Neutrophil (primary cell): ENCODE data around the gene FOXB1.

Experiments
- H3K27ac ChIP-seq: fragments of 200-600 bp; sonication (generic); 2 replicates; pipeline ENCODE4 v1.5.1; 2016; ENCODE audit warnings: mild to moderate bottlenecking, moderate library complexity
- H3K27me3 ChIP-seq: fragments of 200-600 bp; sonication (generic); 2 replicates; pipeline ENCODE4 v1.6.0; 2016; ENCODE audit warnings: mild to moderate bottlenecking
- H3K36me3 ChIP-seq: fragments of 200-600 bp; sonication (generic); 2 replicates; pipeline ENCODE4 v1.5.1; 2017
- H3K4me1 ChIP-seq, 2 experiments: fragments of 200-600 bp in 1 of 2; sonication (generic) in 1 of 2; 1 replicate in 1 of 2; 2 replicates in 1 of 2; pipeline versions ENCODE4 v1.5.1 to v1.6.1; 2013 to 2016; ENCODE audit warnings: low read depth in 1 of 2, low read length in 1 of 2, mild to moderate bottlenecking in 1 of 2, moderate library complexity in 1 of 2; ENCODE audit not compliant: control insufficient read depth in 1 of 2, insufficient read depth in 1 of 2
- H3K4me3 ChIP-seq, 2 experiments: fragments of 200-600 bp in 1 of 2; sonication (generic) in 1 of 2; 1 replicate in 1 of 2; 2 replicates in 1 of 2; pipeline ENCODE4 v1.5.1; 2013 to 2016; ENCODE audit warnings: low read depth in 1 of 2, low read length in 1 of 2, mild to moderate bottlenecking in 1 of 2, moderate library complexity in 1 of 2
- H3K9me3 ChIP-seq: fragments of 200-600 bp; sonication (generic); 2 replicates; pipeline ENCODE4 v1.5.1; 2016
- CTCF ChIP-seq: fragments of 200-600 bp; sonication (generic); IDR thresholded peaks from 2 replicates; pipeline ENCODE4 v1.5.1; 2016; ENCODE audit warnings: antibody characterized with exemption

FOXB1 gene

DNA sequence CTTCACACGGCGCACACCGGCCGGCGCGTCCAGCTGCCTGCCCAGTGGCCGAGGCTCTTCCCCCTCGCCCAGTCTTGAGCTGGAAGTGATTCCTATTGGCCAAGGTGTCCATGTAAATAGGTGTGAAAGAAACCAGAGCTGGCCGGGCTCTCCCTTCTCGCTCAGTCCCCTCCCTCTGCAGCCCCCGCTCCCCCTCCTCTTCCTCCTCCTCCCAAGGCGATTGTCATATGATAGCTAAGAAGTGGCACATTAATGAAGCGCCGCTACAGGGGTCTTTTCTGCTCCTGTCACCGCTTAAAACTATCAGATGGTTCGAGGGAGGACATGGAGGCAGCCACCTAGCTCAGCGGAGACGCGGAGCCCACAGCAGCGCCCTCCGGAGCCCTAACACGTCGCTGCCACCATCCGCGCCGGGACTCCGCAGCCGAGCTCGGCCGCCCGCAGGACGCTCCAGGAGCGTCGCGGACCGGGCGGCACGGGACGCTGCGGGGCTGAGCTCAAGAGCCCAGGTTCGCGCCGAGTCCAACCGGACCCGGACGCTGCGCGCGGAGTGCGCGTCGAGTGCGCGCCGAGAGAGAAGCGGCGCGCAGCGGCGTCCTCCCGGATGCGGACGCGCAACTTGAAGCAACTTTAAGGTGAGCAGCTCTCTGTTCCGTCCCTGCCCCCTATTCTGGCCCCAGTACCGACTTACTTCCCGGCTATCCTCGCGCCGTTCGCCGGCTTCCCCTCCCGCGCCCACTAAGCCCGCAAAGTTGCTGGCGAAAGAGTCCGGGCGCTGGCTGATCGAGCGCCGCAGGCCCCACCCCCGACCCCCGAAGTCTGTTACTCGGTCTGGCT lies at the start of gene FOXB1:
FOXB1 (plus strand) TSS at position 303 of the 837 bp plus-strand sequence. CDS start 653 bp downstream, outside the sequence.
- Histone ChIP-seq H3K9me3 (no peaks in the 10 kb centered on the region), H3K27ac (no peak within 1 kb of the TSS), H3K27me3 (peaks cover 100% of the 10 kb centered on the region), H3K4me3 (peak within 1 kb of the TSS in 1 of 2 experiments; percentile 46), H3K4me1 (peaks cover 22 to 33% of the 10 kb centered on the region in 2 experiments), H3K36me3 (no peaks in the 10 kb centered on the region)
- TF ChIP-seq CTCF: no peak

- Histone ChIP-seq H3K9me3 (peaks cover 4% of the 10 kb centered on the region), H3K4me1 (no peaks in the 10 kb centered on the region), H3K4me3 (no peak overlapping the region), H3K27ac (no peak overlapping the region), H3K36me3 (no peaks in the 10 kb centered on the region), H3K27me3 (no peaks in the 10 kb centered on the region)
- TF ChIP-seq CTCF: no peak
These were observed 45.8 kb upstream of the FOXB1 start for GRCh38 chr15:59958288-59958687.

DNA sequence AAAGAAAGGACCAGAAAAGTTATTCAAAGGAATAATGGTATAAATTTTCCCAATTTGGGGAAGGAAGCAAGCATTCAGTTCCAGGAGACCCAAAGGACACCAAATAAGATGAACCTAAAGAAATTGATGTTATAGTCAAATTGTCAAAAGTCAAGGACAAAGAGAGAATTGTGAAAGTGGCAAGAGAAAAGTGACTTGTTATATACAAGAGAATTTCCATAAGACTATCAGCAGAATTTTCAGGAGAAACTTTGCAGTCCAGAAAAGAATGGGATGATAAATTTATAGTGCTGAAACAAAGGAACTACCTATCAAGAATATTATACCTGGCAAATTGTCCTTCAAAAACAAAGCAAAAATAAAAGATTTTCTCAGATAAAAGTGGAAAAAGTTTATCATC lies 43.8 kb upstream of the FOXB1 start:
- H3K9me3 ChIP-seq: peaks cover 4% of the 10 kb centered on the region
- TF ChIP-seq CTCF: no peak
- no peaks in the 10 kb centered on the region for H3K4me1 ChIP-seq
- H3K36me3 ChIP-seq: no peaks in the 10 kb centered on the region
- no peak overlapping the region for H3K4me3 ChIP-seq
- no peaks in the 10 kb centered on the region for H3K27me3 ChIP-seq
- no peak overlapping the region for H3K27ac ChIP-seq

DNA sequence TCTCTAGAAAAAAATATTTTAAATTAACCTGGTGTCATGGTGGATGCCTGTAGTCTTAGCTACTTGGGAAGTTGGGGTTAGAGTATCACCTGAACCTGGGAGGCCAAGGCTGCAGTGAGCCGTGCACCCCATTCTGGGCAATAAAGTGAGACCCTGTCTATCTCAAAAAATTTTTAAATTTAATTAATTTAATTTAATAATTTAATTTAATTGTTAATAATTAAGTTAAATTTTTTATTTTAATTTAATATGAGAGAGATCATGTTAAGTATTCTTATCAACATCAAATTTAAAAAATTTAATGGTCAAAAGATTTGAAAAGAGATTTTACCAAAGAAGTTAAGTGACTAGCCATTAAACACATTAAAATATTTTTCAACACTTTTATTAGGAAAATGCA lies 40.8 kb upstream of the FOXB1 start:
- TF ChIP-seq CTCF: no peak
- no peak overlapping the region for H3K27ac ChIP-seq
- no peaks in the 10 kb centered on the region for H3K4me1 ChIP-seq
- H3K36me3 ChIP-seq: no peaks in the 10 kb centered on the region
- H3K27me3 ChIP-seq: no peaks in the 10 kb centered on the region
- no peak overlapping the region for H3K4me3 ChIP-seq
- H3K9me3 ChIP-seq: peaks cover 4% of the 10 kb centered on the region

DNA sequence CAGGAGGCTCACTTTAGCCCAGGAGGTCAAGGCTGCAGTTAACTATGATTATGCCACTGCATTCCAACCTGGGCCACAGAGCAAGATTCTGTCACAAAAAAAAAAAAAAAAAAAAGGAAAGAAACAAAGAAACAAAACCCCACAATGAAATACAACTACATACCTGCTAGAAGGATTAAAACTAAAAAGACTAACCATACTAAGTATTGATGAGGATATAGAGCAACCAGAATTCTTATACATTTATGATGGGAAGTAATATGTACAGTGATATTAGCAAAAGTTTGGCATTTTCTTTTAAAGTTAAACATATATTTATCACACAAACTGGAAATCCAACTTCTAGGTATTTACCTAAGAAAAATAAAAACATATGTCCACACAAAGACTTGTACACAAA lies 40.2 kb upstream of the FOXB1 start:
- H3K27me3 ChIP-seq: no peaks in the 10 kb centered on the region
- no peak overlapping the region for H3K27ac ChIP-seq
- TF ChIP-seq CTCF: no peak
- H3K36me3 ChIP-seq: no peaks in the 10 kb centered on the region
- no peak overlapping the region for H3K4me3 ChIP-seq
- H3K4me1 ChIP-seq: no peaks in the 10 kb centered on the region
- peaks cover 4% of the 10 kb centered on the region for H3K9me3 ChIP-seq
